HG03342 (cell line): Measurements from ENCODE around the gene UGGT2.
"Not testable (repeated sequence)": the region's sequence is repeated elsewhere in the genome, so short reads cannot be mapped to it uniquely, and the experiment has no call there.

ENCODE experiments used
- ATAC-seq: cut with Tn5 transposase; IDR thresholded peaks from one replicate; pipeline ENCODE4 v1.9.1; 2021; ENCODE audit warnings: mild to moderate bottlenecking, moderate library complexity; ENCODE audit not compliant: unreplicated experiment

UGGT2 gene

DNA sequence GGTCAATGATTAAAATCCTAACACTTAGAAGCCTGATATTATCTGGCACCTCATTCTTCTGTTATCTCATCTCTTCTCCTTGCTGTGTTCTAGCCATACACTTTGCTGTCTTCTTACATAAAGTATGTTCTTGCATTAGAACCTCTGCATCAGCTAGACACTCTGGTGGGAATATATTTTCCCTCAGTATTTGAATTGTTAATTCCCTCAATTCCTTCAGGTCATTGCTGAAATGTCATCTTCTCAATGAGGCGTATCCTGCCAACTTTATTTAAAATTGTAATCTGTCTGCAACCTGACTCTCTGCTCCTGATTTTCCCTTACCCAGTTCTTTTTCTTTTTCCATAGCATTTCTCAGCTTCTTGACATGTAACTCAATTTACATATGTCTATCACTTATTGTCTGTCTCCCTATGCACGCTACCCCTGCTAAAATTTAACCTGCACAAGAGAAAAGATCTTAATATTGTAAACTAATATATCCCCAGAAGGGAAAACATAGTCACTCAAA, 138.2 kb downstream of the UGGT2 start:
- ATAC-seq: no peak

DNA sequence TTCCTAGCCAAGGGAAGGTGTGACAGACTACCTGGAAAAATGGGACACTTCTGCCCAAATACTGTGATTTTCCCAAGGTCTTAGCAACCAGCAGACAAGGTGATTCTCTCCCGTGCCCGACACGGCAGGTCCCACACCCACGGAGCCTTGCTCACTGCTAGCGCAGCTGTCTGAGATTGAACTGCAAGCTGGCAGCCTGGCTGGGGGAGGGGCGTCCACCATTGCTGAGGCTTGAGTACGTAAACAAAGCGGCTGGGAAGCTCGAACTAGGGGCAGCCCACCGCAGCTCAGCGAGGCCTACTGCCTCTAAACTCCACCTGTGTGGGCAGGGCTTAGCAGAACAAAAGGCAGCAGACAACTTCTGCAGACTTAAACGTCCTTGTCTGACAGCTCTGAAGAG, 146.2 kb downstream of the UGGT2 start:
- ATAC-seq: no peak

DNA sequence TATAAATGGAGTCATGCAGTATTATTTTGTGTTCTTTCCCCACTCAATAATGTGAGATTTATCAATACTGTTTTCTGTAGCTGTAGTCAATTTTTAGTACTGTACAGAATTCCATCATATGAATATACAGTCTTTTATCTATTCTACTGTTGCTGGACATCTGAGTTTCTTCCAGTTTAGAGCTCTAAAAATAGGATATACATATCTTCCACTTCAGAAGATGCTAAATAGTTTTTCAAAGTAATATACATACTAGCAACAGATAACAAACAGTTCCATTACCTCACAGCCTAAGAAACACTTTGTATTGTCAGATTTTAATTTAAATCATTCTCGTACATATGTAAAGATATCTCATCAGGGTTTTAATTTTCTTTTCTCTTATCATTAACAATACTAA, 149.6 kb downstream of the UGGT2 start:
- ATAC-seq: no peak

DNA sequence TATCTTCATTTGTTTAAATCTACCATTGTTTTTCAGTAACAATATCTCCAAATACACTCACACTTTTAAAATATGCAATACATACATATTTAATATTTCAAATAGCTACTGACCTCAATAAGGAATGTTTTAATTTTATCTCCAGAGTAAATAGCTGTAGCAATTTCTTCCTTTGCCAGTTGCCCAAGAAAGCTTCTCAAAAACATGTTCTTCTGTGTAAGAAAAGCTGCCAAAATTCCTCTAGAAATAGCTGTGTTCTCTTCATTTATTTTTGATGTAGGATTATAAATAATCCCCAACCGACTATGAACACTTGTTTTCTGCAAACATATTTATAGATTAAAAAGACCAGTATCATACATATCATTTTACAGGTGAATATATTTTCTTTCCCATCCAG, 150.5 kb downstream of the UGGT2 start:
- ATAC-seq: no peak

DNA sequence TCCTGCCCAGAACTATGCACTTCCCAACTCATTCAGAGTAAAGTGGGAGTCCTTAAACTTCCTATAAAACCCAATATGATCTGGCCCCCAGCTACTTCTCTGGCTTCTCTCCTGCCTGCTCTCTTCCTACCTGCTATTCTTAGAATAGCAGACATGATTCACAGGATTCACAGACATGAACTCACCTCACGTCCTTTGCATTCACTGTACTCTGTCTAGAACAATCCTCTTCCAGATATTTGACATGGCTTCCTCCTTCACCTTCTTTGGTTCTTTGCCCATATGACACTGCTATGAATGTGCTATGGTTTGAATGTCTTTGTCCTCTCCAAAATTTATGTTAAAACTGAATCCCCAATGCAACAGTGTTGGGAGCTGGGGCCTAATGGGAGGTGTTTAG, 154.9 kb downstream of the UGGT2 start:
- ATAC-seq: no peak

DNA sequence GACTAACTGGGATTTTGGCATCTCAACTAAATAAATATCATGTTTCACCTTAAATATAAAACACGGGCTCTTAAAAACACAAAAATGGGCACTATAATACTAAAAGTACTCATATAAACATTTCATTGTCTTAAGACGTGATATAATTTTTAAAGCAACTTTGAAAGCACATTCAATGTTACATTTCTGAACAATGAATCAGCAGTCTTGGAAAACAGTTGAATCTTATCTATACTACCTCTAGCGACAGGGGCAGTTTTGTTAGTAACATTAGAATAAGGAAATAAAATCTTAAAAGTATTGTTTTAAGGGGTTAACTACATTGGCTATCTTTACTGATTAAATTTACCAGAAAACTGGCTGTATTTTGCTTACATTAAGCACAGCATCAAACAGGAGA, 156.9 kb downstream of the UGGT2 start:
- ATAC-seq: no peak

DNA sequence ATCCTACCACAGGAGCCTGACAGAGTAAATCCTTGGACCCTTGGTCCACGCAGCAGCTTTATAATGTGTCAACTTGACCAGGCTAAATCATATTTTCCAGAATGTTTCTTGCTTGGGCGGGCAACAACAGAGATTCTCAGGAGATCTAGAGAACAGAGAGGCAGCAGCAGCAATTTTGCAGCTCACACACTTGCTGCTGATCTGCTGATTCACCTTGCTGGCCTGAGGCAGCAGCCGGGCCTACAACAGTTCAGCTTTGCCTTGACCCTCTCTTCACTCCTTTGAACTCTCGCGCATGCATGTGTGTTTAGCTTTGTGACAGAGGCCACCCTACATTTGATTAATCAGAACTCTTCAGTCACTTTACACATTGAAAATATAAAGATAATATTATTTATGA, 159.3 kb downstream of the UGGT2 start:
- ATAC-seq: no peak

DNA sequence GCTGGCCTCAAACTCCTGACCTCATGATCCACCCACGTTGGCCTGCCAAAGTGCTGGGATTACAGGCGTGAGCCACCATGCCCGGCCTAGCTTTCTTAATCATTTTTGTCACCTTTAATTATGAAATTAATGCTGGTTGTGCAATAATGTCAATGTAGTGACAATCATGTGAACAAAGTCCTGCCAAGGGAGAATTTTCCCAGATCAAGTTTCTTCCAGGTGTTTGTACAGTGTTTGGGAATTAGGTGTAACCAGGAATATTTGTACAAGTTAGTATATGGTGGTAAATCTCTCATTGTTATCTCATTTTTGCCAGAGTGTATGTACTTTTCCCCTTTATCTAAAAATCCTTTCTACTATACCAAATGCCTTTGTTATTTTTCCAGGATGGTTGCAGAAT, 171.1 kb downstream of the UGGT2 start:
- no peak for ATAC-seq

DNA sequence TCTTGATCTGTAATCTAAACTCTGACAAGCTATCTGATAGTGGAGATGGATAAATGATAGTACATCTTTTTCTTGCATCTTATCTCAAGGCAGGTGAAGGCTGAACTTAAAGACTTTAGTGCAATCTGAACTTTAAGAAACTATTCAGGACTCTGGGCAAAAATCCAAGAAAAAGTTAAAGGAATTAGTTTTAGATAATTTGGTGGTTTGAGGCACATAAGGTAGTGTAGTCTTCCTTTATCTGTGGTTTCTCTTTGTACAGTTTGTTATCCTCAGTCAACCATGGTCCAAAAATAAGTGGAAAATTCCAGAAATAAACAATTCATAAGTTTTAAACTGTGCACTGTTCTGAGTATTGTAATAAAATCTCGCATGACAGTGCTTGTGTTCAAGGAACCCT, 172.9 kb downstream of the UGGT2 start:
- ATAC-seq: no peak

DNA sequence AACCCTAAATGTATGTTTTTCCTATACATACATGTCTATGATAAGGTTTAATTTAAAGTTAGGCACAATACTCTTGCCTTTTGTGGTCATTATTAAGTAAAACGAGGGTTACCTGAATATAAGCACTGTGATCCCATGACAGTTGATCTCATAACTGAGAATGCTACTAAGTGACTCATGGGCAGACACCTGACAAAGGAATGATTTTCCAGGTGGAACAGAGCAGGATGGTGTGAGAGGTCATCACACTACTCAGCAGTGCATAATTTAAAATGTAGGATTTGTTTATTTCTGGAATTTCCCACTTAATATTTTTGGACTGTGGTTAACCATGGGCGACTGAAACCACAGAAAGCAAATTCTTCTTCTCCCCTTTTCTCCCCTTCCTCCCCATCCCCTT, 178.9 kb downstream of the UGGT2 start:
- ATAC-seq: no peak

DNA sequence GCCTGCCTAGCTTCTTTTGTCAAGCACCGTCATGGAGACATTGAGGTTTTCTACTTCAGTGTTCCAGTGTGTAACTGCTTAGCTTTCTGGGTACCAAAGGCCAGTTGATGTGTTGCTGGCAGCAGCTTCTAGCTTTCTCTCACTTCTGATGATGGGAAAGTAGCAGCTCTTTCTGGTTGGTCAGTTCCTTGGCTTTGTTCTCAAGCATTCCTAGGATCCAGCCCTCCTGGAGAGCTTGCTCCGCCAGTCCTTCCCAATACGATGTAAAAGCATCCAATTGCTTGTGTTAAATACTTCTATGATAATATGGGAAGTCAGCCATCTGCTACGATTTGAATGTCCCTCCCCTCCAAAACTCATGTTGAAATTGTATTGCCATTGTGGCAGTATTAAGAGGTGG, 182.8 kb downstream of the UGGT2 start:
- no peak for ATAC-seq

DNA sequence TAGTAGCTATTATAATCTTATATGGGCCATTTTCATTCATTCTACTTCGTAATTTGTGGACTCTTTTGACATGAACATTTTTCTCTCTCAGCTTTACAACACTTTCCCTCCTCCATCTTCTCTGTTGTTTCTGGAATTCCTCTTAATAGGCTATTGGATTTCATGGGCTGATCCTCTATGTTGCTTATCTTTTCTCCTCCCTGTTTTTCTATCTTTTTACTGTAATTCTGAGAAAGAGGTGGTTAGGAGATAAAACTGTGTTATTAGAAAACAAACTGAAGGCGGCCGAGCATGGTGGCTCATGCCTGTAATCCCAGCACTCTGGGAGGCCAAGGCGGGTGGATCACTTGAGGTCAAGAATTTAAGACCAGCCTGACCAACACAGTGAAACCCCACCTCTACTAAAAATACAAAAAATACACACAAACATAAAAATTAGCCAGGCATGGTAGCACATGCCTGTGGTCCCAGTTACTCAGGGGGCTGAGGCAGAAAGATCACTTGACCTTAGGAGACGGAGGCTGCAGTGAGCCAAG, 188.1 kb downstream of the UGGT2 start:
- ATAC-seq: no peak

DNA sequence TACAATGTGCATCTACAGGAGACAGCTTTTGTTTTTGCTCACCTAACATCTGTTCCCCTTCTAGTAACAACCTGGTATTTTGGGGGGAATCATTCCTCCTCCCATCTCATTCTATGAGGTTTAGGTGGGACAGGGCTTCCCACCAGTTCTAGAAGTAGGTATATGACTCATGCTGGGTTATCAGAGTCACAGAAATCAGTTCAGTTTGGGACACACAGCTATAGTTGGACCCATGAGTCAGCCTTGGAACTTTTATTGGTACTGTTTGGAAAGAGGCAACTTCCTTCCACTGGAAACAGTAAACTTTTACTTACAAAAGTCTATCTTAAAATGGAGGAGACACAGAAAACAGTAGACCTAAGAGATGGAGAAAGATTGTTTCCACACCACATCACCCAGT, 190.8 kb downstream of the UGGT2 start:
- no peak for ATAC-seq

DNA sequence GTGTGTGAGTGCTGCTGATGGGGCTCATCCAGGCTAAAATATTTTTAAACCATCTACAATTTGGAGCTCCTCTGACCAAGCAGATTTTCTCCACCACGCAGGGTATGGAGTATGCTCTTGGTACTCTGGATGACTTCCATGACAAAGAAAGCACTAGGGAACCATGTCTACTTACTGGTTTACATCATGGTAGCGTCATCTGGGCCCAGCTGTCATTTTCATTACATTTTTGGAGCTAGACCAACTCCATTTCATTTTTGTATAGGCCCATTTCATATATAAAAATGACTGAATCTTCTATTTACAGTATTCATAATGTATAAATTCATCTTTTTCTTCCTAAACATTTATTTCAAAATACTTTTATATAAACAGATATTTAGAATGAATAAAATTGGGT, 191.9 kb downstream of the UGGT2 start:
- ATAC-seq: no peak

DNA sequence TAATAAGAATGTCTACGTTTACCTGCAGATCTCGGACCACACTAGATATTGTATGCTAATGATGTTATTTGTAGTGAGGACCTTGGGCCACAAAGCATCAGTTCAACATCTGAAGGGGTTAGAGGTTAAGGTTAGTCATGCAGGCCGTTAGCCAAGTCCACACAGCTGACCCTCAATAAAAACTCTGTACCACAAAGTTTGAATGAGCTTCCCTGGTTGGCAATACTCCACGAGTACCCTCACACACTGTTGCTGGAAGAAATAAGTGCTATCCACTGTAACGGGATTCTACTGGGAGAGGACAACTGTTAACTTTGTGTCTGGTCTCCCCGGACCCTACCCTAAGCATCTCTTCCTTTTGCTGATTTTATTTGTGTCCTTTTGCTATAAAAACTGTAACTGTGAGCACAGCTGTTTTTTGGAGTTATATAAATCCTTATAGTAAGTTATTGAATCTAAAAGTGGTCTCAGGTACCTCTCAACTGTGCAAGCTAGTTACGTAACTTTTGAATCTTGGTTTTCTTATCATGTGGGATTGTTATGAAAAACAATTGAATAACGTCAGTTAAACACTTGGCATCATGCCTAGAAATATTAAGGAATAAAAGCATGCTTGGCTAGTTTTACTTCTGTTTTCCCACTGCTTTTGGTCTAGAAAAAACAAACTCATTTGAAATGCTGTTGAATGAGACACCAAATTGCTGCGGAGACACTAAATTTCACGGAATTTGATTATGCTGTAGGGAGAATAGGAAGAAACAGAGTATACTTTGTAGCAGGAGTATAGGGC, 194.7 kb downstream of the UGGT2 start:
- ATAC-seq: no peak

DNA sequence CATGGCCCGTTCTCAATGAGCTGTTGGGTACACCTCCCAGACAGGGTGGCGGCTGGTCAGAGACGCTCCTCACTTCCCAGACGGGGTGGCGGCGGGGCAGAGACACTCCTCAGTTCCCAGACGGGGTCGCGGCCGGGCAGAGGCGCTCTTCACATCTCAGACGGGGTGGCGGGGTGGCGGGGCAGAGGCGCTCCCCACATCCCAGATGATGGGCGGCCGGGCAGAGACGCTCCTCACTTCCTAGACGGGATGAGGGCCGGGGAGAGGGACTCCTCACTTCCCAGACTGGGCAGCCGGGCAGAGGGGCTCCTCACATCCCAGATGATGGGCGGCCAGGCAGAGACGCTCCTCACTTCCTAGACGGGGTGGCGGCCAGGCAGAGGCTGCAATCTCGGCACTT, 207.5 kb downstream of the UGGT2 start:
- ATAC-seq: not testable (repeated sequence)

DNA sequence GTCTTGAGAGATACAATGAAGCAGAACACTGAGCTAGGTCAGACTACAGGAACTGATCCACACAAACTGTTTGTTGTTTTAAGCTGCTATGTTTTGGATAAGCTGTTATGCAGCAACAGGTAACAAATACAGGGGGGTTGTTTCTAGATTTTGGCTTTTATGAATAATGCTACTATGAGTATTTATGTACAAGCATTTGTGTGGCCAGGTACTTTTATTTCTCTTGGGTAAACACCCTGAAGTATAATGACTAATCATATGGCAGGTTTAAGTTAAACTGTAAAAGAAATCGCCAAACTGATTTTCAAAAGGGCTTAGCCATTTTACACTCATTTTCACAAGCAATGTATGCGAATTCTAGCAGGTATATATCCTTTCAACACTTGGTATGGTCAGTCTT, 210.3 kb downstream of the UGGT2 start:
- no peak for ATAC-seq

DNA sequence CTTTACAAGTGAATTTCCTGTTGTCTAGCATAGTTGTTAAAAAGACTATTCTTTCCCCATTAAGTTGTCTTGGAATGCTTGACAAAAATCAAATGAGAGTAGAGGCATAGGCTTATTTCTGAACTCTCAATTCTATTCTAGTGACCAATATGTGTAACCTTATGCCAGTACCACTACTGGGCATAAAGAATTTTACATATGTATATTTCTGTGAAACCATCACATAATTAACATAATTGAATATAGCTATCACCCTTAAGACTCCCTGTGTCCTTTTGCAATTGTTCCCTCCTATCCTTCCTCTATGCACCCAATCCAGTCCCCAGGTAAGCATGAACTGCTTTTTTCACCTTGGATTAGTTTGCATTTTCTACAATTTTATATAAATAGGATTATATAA, 211.3 kb downstream of the UGGT2 start:
- no peak for ATAC-seq

DNA sequence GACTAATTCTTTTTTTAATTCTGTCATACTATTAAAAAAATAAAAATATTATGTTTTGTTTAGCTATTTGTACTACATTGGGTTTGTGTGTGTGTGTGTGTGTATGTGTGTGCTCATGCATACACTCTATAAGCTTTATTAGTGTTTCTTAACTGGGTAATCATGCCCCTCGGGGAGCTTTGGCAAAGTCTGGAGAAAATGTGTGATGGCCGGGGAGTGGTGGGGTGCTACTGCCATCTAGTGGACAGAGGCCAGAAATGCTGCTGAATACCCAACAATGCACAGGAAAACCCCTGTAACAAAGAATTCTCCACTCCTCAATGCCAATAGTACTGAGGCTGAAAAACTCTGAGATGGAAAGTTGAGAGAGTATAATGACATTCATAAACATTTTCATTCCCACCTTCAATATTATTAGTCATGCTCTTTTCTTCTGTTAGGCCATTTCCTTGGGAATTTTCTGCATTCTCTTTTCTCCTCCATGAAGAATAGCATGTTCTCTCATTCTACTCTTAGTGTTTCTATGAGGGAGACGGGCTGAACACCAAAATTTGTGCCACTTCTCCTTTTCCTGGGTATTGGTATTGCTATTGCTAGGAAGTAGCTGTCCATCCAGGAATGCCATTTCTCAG, 219.0 kb downstream of the UGGT2 start:
- ATAC-seq: peak; percentile 93

DNA sequence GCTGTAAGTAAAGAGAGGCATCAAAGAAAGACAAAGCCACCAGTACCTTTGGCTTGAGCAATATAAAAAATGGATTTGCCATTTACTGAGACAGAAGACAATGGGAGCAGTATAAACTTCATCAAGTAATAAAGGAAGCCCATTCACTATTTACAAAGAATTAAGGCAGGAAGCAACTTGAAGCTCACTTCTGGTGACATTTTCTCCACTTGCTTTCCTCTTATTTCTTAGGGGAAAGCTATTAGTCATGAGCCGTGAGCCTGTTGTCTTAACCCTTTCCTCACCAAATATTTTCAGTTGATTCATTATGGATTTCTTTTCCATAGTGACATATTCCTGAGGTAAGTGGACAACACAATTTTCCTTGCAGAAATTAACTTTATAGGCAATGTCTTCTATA, 219.5 kb downstream of the UGGT2 start:
- no peak for ATAC-seq

DNA sequence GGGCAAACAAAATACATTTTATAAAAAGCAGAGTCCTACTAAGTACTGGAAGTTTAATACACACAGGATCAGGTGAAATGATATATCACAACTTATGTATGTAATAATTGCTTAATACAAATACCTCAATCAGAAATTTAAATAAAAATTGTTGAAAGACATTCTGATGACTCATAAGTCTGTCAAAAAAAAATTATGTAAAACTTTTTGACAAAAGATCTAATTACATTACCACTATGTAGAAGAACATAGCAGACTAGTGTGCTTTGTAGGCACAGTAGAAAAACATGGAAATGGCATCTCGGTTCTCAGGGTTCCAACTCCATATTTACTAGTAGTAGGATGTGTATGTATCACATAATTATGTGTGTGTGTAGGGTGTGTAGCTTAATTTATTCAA, 220.1 kb downstream of the UGGT2 start:
- ATAC-seq: no peak

DNA sequence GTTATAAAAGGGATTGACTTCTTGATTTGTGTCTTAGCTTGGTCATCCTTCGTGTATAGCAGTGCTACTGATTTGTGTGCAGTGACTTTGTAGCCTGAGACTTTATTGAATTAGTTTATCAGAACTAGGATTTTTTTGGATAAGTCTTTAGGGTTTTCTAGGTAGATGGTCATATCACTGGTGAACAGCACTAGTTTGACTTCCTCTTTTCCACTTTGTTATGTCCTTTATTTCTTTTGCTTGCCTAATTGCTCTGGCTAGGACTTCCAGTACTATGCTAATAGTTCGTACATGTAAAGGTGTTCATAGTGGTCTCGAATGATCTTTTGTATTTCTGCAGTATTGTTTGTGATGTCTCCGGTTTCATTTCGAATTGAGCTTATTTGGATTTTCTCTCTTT, 230.9 kb downstream of the UGGT2 start:
- no peak for ATAC-seq
